ENCODE measurements around the gene SLC29A2.

The SLC29A2 gene, protein sequence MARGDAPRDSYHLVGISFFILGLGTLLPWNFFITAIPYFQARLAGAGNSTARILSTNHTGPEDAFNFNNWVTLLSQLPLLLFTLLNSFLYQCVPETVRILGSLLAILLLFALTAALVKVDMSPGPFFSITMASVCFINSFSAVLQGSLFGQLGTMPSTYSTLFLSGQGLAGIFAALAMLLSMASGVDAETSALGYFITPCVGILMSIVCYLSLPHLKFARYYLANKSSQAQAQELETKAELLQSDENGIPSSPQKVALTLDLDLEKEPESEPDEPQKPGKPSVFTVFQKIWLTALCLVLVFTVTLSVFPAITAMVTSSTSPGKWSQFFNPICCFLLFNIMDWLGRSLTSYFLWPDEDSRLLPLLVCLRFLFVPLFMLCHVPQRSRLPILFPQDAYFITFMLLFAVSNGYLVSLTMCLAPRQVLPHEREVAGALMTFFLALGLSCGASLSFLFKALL
- total RNA-seq, result 17.8 to 28.6 reads per million in 2 donors

DNA sequence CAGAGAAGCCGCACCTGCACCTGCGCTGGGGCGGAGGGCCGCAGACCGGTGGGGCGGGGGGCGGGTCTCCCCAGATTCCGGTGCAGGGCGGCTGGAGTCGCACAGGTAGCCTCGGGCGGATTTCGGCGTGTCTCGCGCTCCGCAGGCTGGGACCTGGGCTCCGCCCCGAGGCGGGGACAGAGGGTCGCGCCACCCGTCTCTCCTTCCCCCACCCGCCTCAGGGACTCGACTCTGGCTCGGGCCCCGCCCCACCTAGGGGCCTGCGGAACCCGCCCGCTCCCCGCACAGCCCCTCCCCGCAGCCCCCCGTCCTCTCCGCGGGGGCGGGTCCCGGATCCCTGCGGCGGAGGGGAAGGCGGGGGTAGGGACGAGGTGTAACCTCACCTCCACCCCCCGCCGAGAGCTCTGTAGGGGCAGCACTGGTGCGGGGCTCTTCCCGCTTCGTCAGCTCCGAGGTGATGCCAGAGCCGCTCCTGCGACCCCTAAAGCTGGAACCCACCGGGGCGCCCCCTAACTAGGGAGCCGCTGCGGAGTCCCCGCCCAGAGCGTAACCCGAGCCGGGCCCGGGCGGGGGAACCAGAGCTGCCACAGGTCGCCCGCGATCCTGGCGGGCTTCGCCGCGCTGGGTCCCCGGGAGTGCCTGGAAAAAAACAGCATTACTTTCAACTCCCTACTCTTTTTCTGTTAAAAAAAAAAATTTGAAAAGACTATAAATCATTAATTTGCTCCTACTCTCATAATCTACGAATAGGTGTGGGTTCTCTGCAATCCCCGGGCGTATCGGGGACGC, at the start of gene SLC29A2:
Gene SLC29A2, minus strand, starts transcription at position 134 of the 789 bp plus-strand sequence. CDS start 169 bp downstream, outside the sequence.
- peak; percentile 63 for DNase-seq

DNA sequence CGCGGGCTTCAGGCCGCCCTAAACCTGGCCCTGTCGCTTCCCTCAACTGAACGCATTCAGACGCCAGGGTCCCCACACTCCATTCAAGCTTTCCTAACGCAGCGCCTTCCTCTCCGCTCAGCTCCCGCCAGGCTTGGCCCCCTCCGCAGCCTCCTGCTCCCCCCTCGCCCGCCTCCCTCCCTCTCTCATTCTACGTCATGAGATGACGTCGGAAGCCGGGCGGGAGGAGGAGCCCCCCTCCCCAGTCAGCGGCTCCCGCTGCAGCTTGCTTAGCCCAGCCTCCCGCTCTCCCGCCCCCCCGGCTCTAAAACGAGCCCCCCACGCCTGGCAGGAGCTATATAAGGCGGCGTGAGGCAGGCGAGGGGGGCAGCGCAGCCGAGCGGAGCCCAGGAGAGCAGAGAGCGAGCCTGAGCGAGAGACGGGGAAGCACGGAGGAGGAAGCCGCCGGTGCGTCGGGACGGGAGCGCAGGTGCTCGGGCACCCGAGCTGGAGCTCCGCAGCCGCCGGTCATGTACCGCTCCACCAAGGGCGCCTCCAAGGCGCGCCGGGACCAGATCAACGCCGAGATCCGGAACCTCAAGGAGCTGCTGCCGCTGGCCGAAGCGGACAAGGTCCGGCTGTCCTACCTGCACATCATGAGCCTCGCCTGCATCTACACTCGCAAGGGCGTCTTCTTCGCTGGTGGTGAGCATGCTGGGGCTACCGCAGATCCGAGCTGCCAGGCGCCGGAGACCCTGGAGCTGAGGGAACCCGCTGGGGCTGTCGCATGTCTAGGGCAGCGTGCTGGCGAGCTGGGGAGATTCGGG, 49.3 kb upstream of the SLC29A2 start, which contains the start of gene NPAS4:
Gene NPAS4, plus strand, starts transcription at position 365 of the 806 bp plus-strand sequence. Its CDS starts 145 bp downstream, at position 510.
- DNase-seq, result no peak

DNA sequence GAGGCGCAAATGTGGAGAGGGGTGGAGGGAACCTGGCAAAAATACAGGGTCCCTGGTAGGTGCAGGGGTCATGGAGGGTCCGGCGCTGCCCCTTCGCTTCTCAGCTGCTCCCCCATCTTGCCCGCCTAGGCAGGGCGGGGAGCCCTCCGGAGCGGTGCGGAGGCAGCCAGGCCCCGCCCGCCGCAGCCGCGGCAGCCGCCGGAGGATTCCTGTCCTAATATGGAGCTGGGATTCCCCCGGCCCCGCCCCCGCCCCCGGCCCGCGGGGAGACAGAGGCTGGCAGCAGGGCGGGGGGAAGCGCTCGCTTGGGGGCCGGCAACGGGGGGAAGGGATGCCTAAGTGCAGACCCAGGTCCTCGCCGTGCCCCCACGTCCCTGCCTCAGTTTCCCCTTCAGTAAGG, 48.3 kb upstream of the SLC29A2 start:
- no peak for DNase-seq

GRCh38 chr11:66418986-66419308, 47.4 kb upstream of the SLC29A2 start:
- DNase-seq, result no peak

GRCh38 chr11:66418168-66418985, 46.8 kb upstream of the SLC29A2 start:
- no peak for DNase-seq

GRCh38 chr11:66417000-66417399, 45.4 kb upstream of the SLC29A2 start:
- no peak for DNase-seq

DNA sequence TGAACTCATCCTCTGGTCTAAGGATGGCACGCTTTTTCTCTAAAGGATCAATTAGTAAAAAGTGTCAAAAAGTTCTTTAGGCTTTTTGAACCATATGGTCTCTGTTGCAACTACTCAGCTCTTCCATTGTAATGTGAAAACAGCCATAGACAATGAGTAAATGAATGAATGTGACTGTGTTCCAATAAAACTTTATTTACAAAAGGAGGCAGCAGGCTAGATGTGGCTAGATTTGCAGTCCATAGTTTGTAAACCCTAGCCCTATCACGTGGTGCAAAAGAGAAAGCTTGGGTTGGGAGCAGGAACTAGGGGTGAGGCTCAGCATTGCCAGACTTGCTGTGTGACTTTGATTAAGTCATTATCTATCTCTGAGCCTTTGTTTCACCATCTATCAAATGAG, 43.9 kb upstream of the SLC29A2 start:
- DNase-seq, result no peak

DNA sequence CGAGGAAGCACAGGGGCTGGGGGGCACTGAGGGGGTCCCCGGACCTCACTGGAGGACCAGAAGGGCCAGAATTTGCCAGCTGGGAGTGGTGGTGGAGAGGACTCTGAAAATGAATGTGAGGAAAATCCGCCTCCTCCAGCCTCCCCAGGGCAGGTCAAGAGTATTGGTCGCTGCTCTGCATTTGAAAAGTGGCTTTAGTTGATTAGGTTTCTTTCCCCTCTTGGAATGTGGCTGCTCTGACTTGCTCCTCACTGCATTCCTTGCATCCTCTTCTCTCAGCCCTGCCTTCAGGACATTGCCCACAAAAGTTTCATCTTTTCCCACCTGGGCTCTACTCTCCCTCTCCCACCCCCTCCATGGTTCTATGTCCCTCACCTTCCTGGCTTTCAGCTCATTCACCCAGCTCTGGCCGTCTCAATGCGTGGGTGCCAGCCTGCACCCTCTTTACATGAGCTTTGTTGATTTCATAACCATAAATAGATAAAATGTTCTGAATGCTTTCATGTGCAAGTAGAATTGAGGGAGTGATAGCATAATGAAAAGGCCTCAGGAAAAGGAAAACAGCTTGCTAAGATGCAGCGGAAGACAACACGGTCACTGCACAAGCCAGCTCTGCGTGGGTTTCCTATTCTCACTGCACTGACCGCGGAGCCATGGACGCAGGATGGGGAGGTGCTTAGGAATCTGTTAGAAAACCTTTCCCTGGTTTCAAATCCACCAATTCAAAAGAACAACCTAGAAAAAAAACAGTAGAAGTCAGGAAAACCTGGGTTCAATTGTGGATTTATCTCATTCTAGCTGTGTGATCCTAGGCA, 42.8 kb upstream of the SLC29A2 start:
- DNase-seq, result no peak

DNA sequence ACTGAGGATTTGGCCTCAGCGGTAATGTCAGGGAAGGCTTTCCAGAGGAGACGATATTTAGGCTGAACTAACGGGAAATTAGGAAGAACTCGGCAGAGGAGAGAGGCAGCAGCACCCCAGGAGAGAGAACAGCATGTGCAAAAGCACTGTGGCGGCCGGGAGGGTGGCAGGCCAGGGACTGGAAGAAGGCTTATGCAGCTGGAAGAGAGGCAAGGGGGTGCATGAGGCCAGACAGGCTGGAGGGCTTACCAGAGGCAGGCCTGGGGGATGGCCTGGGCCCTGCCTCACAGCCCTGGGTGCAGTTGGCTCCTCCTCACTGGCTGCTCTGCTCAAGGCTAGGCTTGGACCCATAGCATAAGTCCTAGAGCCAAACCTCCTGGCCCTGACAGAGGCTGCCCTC, 41.6 kb upstream of the SLC29A2 start:
- no peak for DNase-seq

- no peak for DNase-seq
Measured at GRCh38 chr11:66412110-66412509, 40.5 kb upstream of the SLC29A2 start.

- DNase-seq, result no peak
Measured at GRCh38 chr11:66411323-66411722, 39.8 kb upstream of the SLC29A2 start.

- no peak for DNase-seq
Measured at GRCh38 chr11:66410191-66410590, 38.6 kb upstream of the SLC29A2 start.

GRCh38 chr11:66409226-66409625, 37.7 kb upstream of the SLC29A2 start:
- no peak for DNase-seq

DNA sequence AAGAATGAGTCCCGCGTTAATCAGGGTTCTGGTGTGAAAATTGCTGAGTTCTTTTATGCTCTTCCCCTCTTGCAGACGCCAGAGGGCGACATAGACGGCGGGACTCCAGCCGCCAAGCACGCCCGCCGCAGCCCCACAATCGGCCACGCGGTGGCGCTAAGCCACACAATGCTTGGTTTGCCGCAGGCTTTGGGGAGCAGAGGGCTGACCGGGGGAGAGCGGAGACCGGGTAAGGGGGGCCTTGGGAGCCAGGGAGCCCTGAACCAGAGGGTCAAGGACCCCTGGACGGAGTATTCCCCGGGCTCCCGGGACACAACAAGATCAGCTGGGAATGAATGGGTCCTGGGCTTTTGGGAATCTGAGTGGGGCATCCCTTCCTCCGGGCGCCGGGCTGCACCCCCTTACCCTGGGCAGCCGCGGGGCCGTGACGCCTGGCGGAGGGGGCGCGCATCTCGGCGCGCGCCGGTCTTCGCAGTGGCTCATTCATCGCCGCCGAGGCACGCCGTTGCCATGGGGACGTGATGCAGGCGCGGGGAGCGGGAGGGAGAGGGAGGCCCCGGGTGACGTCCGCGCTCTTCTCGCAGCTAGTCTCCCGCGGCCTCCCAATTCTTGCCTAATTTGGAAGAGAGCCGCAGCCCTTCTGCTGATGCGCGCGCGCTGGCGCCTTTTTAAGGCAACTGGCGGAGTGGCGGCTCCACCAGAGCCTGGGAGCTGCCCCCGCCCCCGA, 37.1 kb upstream of the SLC29A2 start:
- peak; percentile 74 for DNase-seq

DNA sequence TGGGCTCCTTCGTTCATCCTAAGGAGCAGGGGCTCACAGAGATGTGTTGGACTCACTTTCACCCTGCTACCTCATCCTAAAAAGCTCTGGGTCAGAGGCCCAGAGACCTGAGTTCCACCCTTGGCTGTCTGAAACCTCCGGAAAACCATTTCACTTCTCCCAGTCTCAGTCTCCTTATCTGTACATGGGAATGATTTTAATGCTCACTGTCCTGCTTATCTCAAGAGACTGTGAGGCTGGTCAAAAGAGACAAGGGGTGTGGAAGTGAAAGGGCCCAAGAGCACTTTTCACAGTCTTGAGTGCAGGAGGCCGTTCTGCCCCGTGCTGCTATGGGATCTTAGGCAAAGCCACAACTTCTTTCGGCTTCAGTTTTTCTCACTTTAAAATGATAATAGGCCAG, 36.1 kb upstream of the SLC29A2 start:
- DNase-seq, result no peak

DNA sequence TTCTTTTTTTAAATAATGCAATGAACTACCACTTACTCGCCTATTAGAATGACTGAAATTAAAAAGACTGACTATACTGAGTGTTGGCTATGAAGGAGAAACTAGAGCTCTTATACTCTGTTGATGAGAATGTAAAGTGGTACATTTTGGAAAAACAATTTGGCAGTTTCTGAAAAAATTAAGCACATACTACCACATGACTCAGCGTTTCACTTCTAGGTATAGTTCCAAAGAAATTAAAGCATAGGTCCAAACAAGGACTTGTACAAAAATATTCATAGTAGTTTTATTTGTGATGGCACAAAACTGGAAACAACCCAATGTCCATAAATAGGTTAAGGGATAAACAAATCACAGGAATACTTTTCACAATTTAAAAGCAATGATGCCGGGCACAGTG, 22.4 kb upstream of the SLC29A2 start:
- no peak for DNase-seq

DNA sequence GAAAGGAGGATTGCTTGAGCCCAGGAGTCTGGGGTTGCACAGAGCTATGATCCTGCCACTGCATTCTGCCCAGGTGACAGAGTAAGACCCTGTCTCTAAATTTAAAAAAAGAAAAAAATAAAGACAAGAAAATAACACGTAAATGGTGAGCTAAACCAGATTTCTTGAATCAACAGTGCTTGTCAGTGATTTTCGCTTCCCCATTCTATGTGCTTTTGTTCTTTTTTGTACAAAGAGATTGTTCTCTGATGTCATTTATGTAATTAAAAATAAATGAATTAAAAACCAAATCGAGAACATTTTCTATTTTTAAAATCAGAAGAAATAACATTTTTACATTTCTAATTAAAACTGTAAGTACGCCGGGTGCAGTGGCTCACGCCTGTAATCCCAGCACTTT, 19.8 kb upstream of the SLC29A2 start:
- DNase-seq, result no peak

DNA sequence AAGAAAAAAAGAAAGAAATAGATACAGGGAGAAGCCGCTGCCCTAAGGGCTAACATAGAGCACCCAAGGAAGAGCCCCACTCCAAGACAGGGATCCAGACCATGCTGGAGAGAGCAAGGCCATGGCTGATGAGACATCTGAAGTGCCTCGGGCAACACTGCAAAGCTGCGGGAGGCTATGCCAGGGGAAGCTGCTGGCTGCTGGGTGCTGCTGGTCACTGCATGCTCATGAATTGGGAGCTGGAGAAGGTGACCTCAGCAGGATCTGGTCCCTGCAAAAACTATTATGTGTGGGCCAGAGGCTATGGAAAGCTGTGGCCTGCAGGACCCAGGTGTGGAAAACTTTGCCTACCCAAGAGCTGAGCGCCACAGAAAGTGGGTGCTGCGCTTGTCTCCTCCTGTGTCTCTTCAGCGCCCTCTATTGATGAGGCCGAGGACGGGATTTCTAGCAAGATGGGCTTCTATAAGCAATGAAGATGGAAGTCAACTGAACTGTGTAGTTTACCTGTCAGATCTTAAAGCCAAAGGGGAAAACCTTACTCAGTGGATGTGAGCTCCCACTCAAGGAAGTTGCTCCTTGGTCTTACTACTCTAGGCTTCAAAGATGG, 17.3 kb upstream of the SLC29A2 start:
- no peak for DNase-seq

DNA sequence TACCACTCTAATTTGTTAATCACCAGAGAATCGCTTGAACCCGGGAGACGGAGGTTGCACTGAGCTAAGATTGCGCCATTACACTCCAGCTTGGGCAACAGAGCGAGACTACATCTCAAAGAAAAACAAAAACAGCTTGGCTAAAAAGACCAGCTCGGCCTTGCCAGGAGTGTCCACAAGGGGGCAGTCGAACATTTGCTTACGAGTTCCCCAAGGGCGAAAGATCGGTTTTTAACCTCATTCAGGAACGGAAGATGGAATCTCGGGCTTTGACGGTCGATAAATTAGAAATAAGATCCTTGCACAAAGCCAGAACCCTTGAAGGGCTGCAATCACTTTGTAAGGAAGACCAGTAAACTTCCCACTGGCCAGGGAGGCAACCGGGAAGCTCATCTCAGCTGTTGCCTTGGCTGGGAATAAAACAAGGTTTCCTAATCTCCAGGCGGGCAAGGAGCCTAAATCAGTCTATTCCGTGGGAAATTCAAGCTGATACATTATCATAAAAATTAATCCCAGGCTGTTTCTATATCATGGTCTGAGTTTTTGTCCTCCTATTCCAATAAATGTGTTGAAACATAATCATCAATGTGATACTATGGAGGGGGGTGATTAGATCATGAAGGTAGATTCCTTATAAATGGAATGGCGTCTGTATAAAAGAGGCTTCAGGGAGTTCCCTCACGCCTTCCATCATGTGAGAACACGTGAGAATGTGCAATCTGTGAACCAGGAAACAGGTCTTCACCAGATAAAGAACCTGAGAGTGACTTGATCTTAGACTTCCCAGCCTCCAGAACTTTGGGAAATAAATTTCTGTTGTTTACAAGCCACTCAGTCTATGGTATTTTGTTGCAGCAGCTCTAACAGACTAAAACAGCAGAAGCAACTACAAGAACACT, 14.9 kb upstream of the SLC29A2 start:
- DNase-seq, result no peak

All from activated gamma-delta T cell (primary cell).